Neuronal stem cell (in vitro differentiated cells): ENCODE results near the gene BEAN1.

Experiments
- DNase-seq: peaks from one replicate; pipeline ENCODE4 v3.0.0-alpha.2; 2013; ENCODE audit warnings: low spot score
- H2AFZ ChIP-seq: one replicate; pipeline ENCODE4 v1.6.1; 2013; ENCODE audit warnings: mild to moderate bottlenecking, low read length, inconsistent platforms
- H2AK5ac ChIP-seq: 2 replicates; pipeline ENCODE4 v1.6.1; 2013; ENCODE audit warnings: low read depth, mild to moderate bottlenecking, inconsistent platforms, low read length, moderate library complexity, mixed read lengths
- H2BK120ac ChIP-seq: 2 replicates; pipeline ENCODE4 v1.6.1; 2013; ENCODE audit warnings: low read depth, mild to moderate bottlenecking, inconsistent platforms, low read length, moderate library complexity, mixed read lengths
- H2BK12ac ChIP-seq: one replicate; pipeline ENCODE4 v1.6.1; 2013; ENCODE audit warnings: low read length, inconsistent platforms
- H2BK15ac ChIP-seq: 2 replicates; pipeline ENCODE4 v1.6.1; 2013; ENCODE audit warnings: mild to moderate bottlenecking, low read length, inconsistent platforms, mixed read lengths
- H2BK5ac ChIP-seq: one replicate; pipeline ENCODE4 v1.6.1; 2013; ENCODE audit warnings: inconsistent platforms, mild to moderate bottlenecking, low read length, moderate library complexity
- H3K14ac ChIP-seq: one replicate; pipeline ENCODE4 v1.6.1; 2013; ENCODE audit warnings: low read length, inconsistent platforms
- H3K18ac ChIP-seq: 2 replicates; pipeline ENCODE4 v1.6.1; 2013; ENCODE audit warnings: low read length, inconsistent platforms
- H3K23ac ChIP-seq: 2 replicates; pipeline ENCODE4 v1.6.1; 2013; ENCODE audit warnings: low read depth, mild to moderate bottlenecking, mixed read lengths, low read length, inconsistent platforms; ENCODE audit not compliant: poor library complexity
- H3K27ac ChIP-seq: replicated peaks from 3 replicates; pipeline ENCODE4 v1.5.1; 2013; ENCODE audit warnings: low read length, inconsistent platforms
- H3K27me3 ChIP-seq, 3 experiments: 2 replicates each; pipeline ENCODE4 v1.6.1; 2013; ENCODE audit warnings: low read length in 3 of 3, mild to moderate bottlenecking in 2 of 3, inconsistent platforms in 1 of 3, low read depth in 1 of 3, mixed read lengths in 1 of 3, moderate library complexity in 1 of 3; ENCODE audit not compliant: control insufficient read depth in 3 of 3, insufficient read depth in 3 of 3
- H3K36me3 ChIP-seq, 2 donors: replicated peaks in 1 of 2; 2 replicates each; pipeline ENCODE4 v1.6.1; 2013; ENCODE audit warnings: low read length in 2 of 2; ENCODE audit not compliant: control insufficient read depth in 2 of 2, insufficient read depth in 2 of 2
- H3K4ac ChIP-seq: 2 replicates; pipeline ENCODE4 v1.6.1; 2013; ENCODE audit warnings: inconsistent platforms, mild to moderate bottlenecking, low read length, moderate library complexity
- H3K4me1 ChIP-seq, 2 donors: 1 replicate in 1 of 2; 2 replicates in 1 of 2; pipeline ENCODE4 v1.6.1; 2013; ENCODE audit warnings: low read length in 2 of 2, low read depth in 1 of 2; ENCODE audit not compliant: control insufficient read depth in 2 of 2, insufficient read depth in 1 of 2
- H3K4me2 ChIP-seq: one replicate; pipeline ENCODE4 v1.6.1; 2013; ENCODE audit warnings: mild to moderate bottlenecking, low read length, inconsistent platforms; ENCODE audit not compliant: insufficient read depth, poor library complexity, severe bottlenecking
- H3K4me3 ChIP-seq, 2 donors: 2 replicates each; pipeline ENCODE4 v1.5.1; 2013; ENCODE audit warnings: low read length in 2 of 2, mild to moderate bottlenecking in 2 of 2, inconsistent platforms in 1 of 2, moderate library complexity in 1 of 2
- H3K79me1 ChIP-seq: one replicate; pipeline ENCODE4 v1.6.1; 2013; ENCODE audit warnings: low read depth, mild to moderate bottlenecking, inconsistent platforms, low read length, moderate library complexity
- H3K9ac ChIP-seq: one replicate; pipeline ENCODE4 v1.6.1; 2013; ENCODE audit warnings: mild to moderate bottlenecking, low read depth, low read length, inconsistent platforms; ENCODE audit not compliant: poor library complexity
- H3K9me3 ChIP-seq, 2 donors: replicated peaks in 1 of 2; 2 replicates each; pipeline versions ENCODE3 to v1.6.1; 2013; ENCODE audit warnings: low read length in 2 of 2, mild to moderate bottlenecking in 2 of 2, inconsistent platforms in 1 of 2, low read depth in 1 of 2, mixed read lengths in 1 of 2, moderate library complexity in 1 of 2; ENCODE audit not compliant: control insufficient read depth in 2 of 2, insufficient read depth in 1 of 2
- H4K8ac ChIP-seq: one replicate; pipeline ENCODE4 v1.6.1; 2013; ENCODE audit warnings: low read depth, mild to moderate bottlenecking, inconsistent platforms, low read length, moderate library complexity
- H4K91ac ChIP-seq: one replicate; pipeline ENCODE4 v1.6.1; 2013; ENCODE audit warnings: low read length, low read depth, mild to moderate bottlenecking, inconsistent platforms; ENCODE audit not compliant: poor library complexity
- WGBS, 2 donors: extraction: QIAGEN DNeasy Blood & Tissue Kit; methylation state at CpG; one replicate each; pipeline ENCODE4 v1.1.7; 2013; ENCODE audit warnings: missing lambda C conversion rate in 2 of 2, mixed read lengths in 1 of 2; ENCODE audit not compliant: insufficient read length in 2 of 2, insufficient replicate concordance in 1 of 2; ENCODE audit errors: extremely low coverage in 2 of 2; 5-methylcytosine and 5-hydroxymethylcytosine counted together

The BEAN1 gene

GRCh38 chr16:66471264-66471663, 44.2 kb downstream of the BEAN1 start:
- no CpG with 5 or more reads among the region's 10 CpGs for WGBS, 2 donors

GRCh38 chr16:66471716-66472393, 44.8 kb downstream of the BEAN1 start:
- no peak overlapping the region for H4K91ac ChIP-seq
- H3K27me3 ChIP-seq = no peaks in the 10 kb centered on the region
- no peak overlapping the region for H2BK120ac ChIP-seq
- no peak overlapping the region for H2AFZ ChIP-seq
- no CpG with 5 or more reads among the region's 10 CpGs for WGBS, 2 donors
- no peak overlapping the region for H3K4ac ChIP-seq
- peak overlapping the region; percentile 82 for H2AK5ac ChIP-seq
- no peak for DNase-seq
- no peak overlapping the region for H2BK5ac ChIP-seq
- no peak overlapping the region for H3K4me2 ChIP-seq
- H4K8ac ChIP-seq = no peak overlapping the region
- H3K4me1 ChIP-seq = peaks cover 0 to 1% of the 10 kb centered on the region in 2 donors
- H3K18ac ChIP-seq = peak overlapping the region; percentile 18
- no peak overlapping the region for H2BK12ac ChIP-seq
- H3K4me3 ChIP-seq = no peak overlapping the region
- H3K36me3 ChIP-seq = no peaks in the 10 kb centered on the region
- H3K79me1 ChIP-seq = no peaks in the 10 kb centered on the region
- no peak overlapping the region for H3K14ac ChIP-seq
- no peak overlapping the region for H3K27ac ChIP-seq
- no peak overlapping the region for H3K9ac ChIP-seq
- H3K23ac ChIP-seq = no peak overlapping the region
- peaks cover 0 to 3% of the 10 kb centered on the region in 2 donors for H3K9me3 ChIP-seq
- no peak overlapping the region for H2BK15ac ChIP-seq

More at GRCh38 chr16:66471264-66471663, 44.2 kb downstream of the BEAN1 start:
- H3K18ac ChIP-seq = peak overlapping the region; percentile 7
- H3K9me3 ChIP-seq = peaks cover 0 to under 1% of the 10 kb centered on the region in 2 donors
- no peak overlapping the region for H3K4me2 ChIP-seq
- no peak overlapping the region for H4K91ac ChIP-seq
- no peak overlapping the region for H2BK5ac ChIP-seq
- H4K8ac ChIP-seq = no peak overlapping the region
- no peak overlapping the region for H3K4me3 ChIP-seq
- H3K14ac ChIP-seq = no peak overlapping the region
- no peak overlapping the region for H3K4ac ChIP-seq
- H2AK5ac ChIP-seq = peak overlapping the region; percentile 82
- no peak overlapping the region for H2BK15ac ChIP-seq
- H3K4me1 ChIP-seq = peaks cover 0 to 1% of the 10 kb centered on the region in 2 donors
- no peaks in the 10 kb centered on the region for H3K36me3 ChIP-seq
- no peak overlapping the region for H2AFZ ChIP-seq
- H3K27ac ChIP-seq = no peak overlapping the region
- no peak overlapping the region for H2BK120ac ChIP-seq
- H2BK12ac ChIP-seq = peak overlapping the region; percentile 75
- H3K9ac ChIP-seq = no peak overlapping the region
- H3K23ac ChIP-seq = peak overlapping the region; percentile 11
- H3K27me3 ChIP-seq = no peaks in the 10 kb centered on the region
- H3K79me1 ChIP-seq = no peaks in the 10 kb centered on the region
- DNase-seq = no peak

GRCh38 chr16:66473051-66473571, 46.0 kb downstream of the BEAN1 start:
- peak overlapping the region; percentile 15 for H3K4ac ChIP-seq
- no peak overlapping the region for H3K4me3 ChIP-seq
- no peak overlapping the region for H3K14ac ChIP-seq
- H2BK5ac ChIP-seq = no peak overlapping the region
- H3K79me1 ChIP-seq = peaks cover 2% of the 10 kb centered on the region
- no peak overlapping the region for H2AFZ ChIP-seq
- H3K4me1 ChIP-seq = peaks cover 0 to 1% of the 10 kb centered on the region in 2 donors
- peak overlapping the region; percentile 17 for H3K9ac ChIP-seq
- H4K8ac ChIP-seq = no peak overlapping the region
- no peaks in the 10 kb centered on the region for H3K27me3 ChIP-seq
- DNase-seq = no peak
- no peak overlapping the region for H3K4me2 ChIP-seq
- no peak overlapping the region for H2BK120ac ChIP-seq
- no peak overlapping the region for H2AK5ac ChIP-seq
- H2BK12ac ChIP-seq = no peak overlapping the region
- H3K23ac ChIP-seq = no peak overlapping the region
- H3K18ac ChIP-seq = peak overlapping the region; percentile 41
- peaks cover 0 to 3% of the 10 kb centered on the region in 2 donors for H3K9me3 ChIP-seq
- H3K36me3 ChIP-seq = no peaks in the 10 kb centered on the region
- H2BK15ac ChIP-seq = no peak overlapping the region
- no peak overlapping the region for H4K91ac ChIP-seq
- WGBS, 2 donors = no CpG with 5 or more reads among the region's 15 CpGs
- H3K27ac ChIP-seq = no peak overlapping the region

- Histone ChIP-seq H3K9ac (no peak overlapping the region), H2BK120ac (no peak overlapping the region), H3K4me1 (peaks cover 0 to 1% of the 10 kb centered on the region in 2 donors), H3K27ac (no peak overlapping the region), H2AK5ac (no peak overlapping the region), H2AFZ (no peak overlapping the region), H4K91ac (no peak overlapping the region), H2BK15ac (no peak overlapping the region), H3K27me3 (no peaks in the 10 kb centered on the region), H2BK5ac (no peak overlapping the region), H4K8ac (no peak overlapping the region), H3K36me3 (no peaks in the 10 kb centered on the region), H3K4ac (no peak overlapping the region), H3K9me3 (peaks cover 0 to 3% of the 10 kb centered on the region in 2 donors), H3K14ac (no peak overlapping the region), H3K79me1 (peaks cover 2% of the 10 kb centered on the region), H3K18ac (no peak overlapping the region), H3K4me2 (no peak overlapping the region), H3K4me3 (peak overlapping the region in 1 of 2 donors; percentile 41), H2BK12ac (no peak overlapping the region), H3K23ac (no peak overlapping the region)
- WGBS, 2 donors = no CpG with 5 or more reads among the region's 4 CpGs
- DNase-seq = no peak
These were observed 46.8 kb downstream of the BEAN1 start for GRCh38 chr16:66473654-66474519.
